IMR-90 (cell line): Measurements from ENCODE around the gene GNAT1. TPM values are rescaled to one million over a fixed set of nuclear protein-coding genes. Genes with fewer than 3 reads are reported as not detected.

Source experiments
- ATAC-seq: fragments of 200-7000 bp; cut with Tn5 transposase; 2 replicates; pipeline ENCODE4 v1.9.1; 2020; ENCODE audit warnings: low read depth, mild to moderate bottlenecking, moderate library complexity
- BruUV-seq: library from RNA; stranded (reverse); fragments of 400-500 nt; replicated peaks from 2 replicates; lab custom pipeline; 2021; lab: Mats Ljungman, UMichigan
- CTCF ChIA-PET: fragments of 300-600 bp; formaldehyde crosslinking; extraction: SDS; loops from one replicate; lab custom pipeline; 2021; ENCODE audit warnings: antibody characterized with exemption; lab: Yijun Ruan, JAX
- POLR2A ChIA-PET: fragments of 300-600 bp; sonication (Branson Sonifier 250); formaldehyde crosslinking; loops from one replicate; lab custom pipeline; 2022; ENCODE audit warnings: antibody characterized with exemption; ENCODE audit not compliant: unreplicated experiment; lab: Charles Lee
- DNase-seq: peaks from one replicate; pipeline ENCODE4 v3.0.0; 2013
- H2AFZ ChIP-seq: replicated peaks from 2 replicates; pipeline ENCODE3; 2013; ENCODE audit warnings: low read length, mild to moderate bottlenecking; ENCODE audit not compliant: poor library complexity
- H2AK5ac ChIP-seq: 2 replicates; pipeline ENCODE4 v1.6.1; 2013; ENCODE audit warnings: low read depth, low read length, inconsistent platforms
- H2AK9ac ChIP-seq: replicated peaks from 2 replicates; pipeline ENCODE3; 2013; ENCODE audit warnings: mild to moderate bottlenecking, low read depth, low read length, moderate library complexity; ENCODE audit not compliant: poor library complexity
- H2BK120ac ChIP-seq: 2 replicates; pipeline ENCODE4 v1.6.1; 2013; ENCODE audit warnings: low read depth, low read length, inconsistent platforms
- H2BK15ac ChIP-seq: 3 replicates; pipeline ENCODE4 v1.6.1; 2013; ENCODE audit warnings: low read depth, low read length, inconsistent platforms
- H2BK20ac ChIP-seq: 2 replicates; pipeline ENCODE4 v1.6.1; 2013; ENCODE audit warnings: low read depth, mild to moderate bottlenecking, inconsistent platforms, low read length, moderate library complexity
- H2BK5ac ChIP-seq: 2 replicates; pipeline ENCODE4 v1.6.1; 2013; ENCODE audit warnings: mild to moderate bottlenecking, low read depth, low read length, inconsistent platforms; ENCODE audit not compliant: poor library complexity, severe bottlenecking
- H3K14ac ChIP-seq: replicated peaks from 2 replicates; pipeline ENCODE4 v1.6.1; 2013; ENCODE audit warnings: low read depth, low read length, inconsistent platforms
- H3K18ac ChIP-seq: 2 replicates; pipeline ENCODE4 v1.6.1; 2013; ENCODE audit warnings: low read depth, low read length, control low read depth
- H3K23ac ChIP-seq: 2 replicates; pipeline ENCODE4 v1.6.1; 2013; ENCODE audit warnings: low read depth, low read length, inconsistent platforms
- H3K27ac ChIP-seq: 2 replicates; pipeline ENCODE4 v1.5.1; 2013; ENCODE audit warnings: mild to moderate bottlenecking, control low read depth, low read length; ENCODE audit not compliant: insufficient read depth
- H3K27me3 ChIP-seq: 2 replicates; pipeline ENCODE4 v1.6.1; 2013; ENCODE audit warnings: low read length; ENCODE audit not compliant: control insufficient read depth, insufficient read depth
- H3K36me3 ChIP-seq: 2 replicates; pipeline ENCODE4 v1.6.1; 2013; ENCODE audit warnings: low read length, mixed read lengths; ENCODE audit not compliant: control insufficient read depth, insufficient read depth
- H3K4ac ChIP-seq: 2 replicates; pipeline ENCODE4 v1.6.1; 2013; ENCODE audit warnings: low read depth, low read length, inconsistent platforms
- H3K4me1 ChIP-seq: 2 replicates; pipeline ENCODE4 v1.6.1; 2013; ENCODE audit warnings: low read length, mixed read lengths; ENCODE audit not compliant: control insufficient read depth, insufficient read depth
- H3K4me2 ChIP-seq: 2 replicates; pipeline ENCODE4 v1.6.1; 2013; ENCODE audit warnings: low read depth, mild to moderate bottlenecking, control low read depth, low read length, moderate library complexity
- H3K4me3 ChIP-seq: 2 replicates; pipeline ENCODE4 v1.5.1; 2013; ENCODE audit warnings: low read depth, mild to moderate bottlenecking, control low read depth, low read length, moderate library complexity; ENCODE audit not compliant: insufficient read depth
- H3K56ac ChIP-seq: 2 replicates; pipeline ENCODE4 v1.6.1; 2013; ENCODE audit warnings: low read length, inconsistent platforms; ENCODE audit not compliant: insufficient read depth; ENCODE audit errors: extremely low read depth
- H3K79me1 ChIP-seq, 2 experiments: 2 replicates each; pipeline ENCODE4 v1.6.1; 2013; ENCODE audit warnings: low read length in 2 of 2, inconsistent platforms in 1 of 2, low read depth in 1 of 2
- H3K9ac ChIP-seq: 2 replicates; pipeline ENCODE4 v1.6.1; 2013; ENCODE audit warnings: low read depth, low read length, control low read depth
- H3K9me1 ChIP-seq: 2 replicates; pipeline ENCODE4 v1.6.1; 2013; ENCODE audit warnings: low read length, inconsistent platforms; ENCODE audit not compliant: insufficient read depth
- H3K9me3 ChIP-seq: 2 replicates; pipeline ENCODE4 v1.6.1; 2013; ENCODE audit warnings: low read length; ENCODE audit not compliant: control insufficient read depth, insufficient read depth
- H4K20me1 ChIP-seq: 2 replicates; pipeline ENCODE4 v1.6.1; 2013; ENCODE audit warnings: low read length, inconsistent platforms; ENCODE audit not compliant: insufficient read depth
- H4K5ac ChIP-seq: 2 replicates; pipeline ENCODE4 v1.6.1; 2013; ENCODE audit warnings: mild to moderate bottlenecking, low read depth, low read length, control low read depth
- H4K8ac ChIP-seq, 2 experiments: 2 replicates each; pipeline ENCODE4 v1.6.1; 2013; ENCODE audit warnings: low read depth in 2 of 2, low read length in 2 of 2, control low read depth in 1 of 2, inconsistent platforms in 1 of 2
- H4K91ac ChIP-seq: 2 replicates; pipeline ENCODE4 v1.6.1; 2013; ENCODE audit warnings: low read depth, low read length, inconsistent platforms; ENCODE audit not compliant: insufficient read depth
- CHD1 ChIP-seq: IDR thresholded peaks from 2 replicates; pipeline ENCODE4 v1.6.1; 2012; ENCODE audit warnings: low read depth, low read length, improper control_type of control experiment
- CTCF ChIP-seq: conservative IDR thresholded peaks from 2 replicates; pipeline ENCODE4 v1.5.1; 2012; ENCODE audit warnings: mild to moderate bottlenecking, low read depth, low read length, improper control_type of control experiment
- ELK1 ChIP-seq: fragments of 150-350 bp; IDR thresholded peaks from 2 replicates; pipeline ENCODE4 v1.6.1; 2016; ENCODE audit warnings: low read depth, mild to moderate bottlenecking, low read length, moderate library complexity, borderline replicate concordance
- MAZ ChIP-seq: IDR thresholded peaks from 2 replicates; pipeline ENCODE4 v1.6.1; 2012; ENCODE audit warnings: low read depth, mild to moderate bottlenecking, low read length, improper control_type of control experiment, moderate library complexity, borderline replicate concordance
- MXI1 ChIP-seq: IDR thresholded peaks from 2 replicates; pipeline ENCODE4 v1.6.1; 2012; ENCODE audit warnings: low read depth, mild to moderate bottlenecking, low read length, moderate library complexity, borderline replicate concordance
- NFE2L2 ChIP-seq: fragments of 150-350 bp; IDR thresholded peaks from 2 replicates; pipeline ENCODE4 v1.6.1; 2016; ENCODE audit warnings: low read depth, mild to moderate bottlenecking, low read length
- RCOR1 ChIP-seq: IDR thresholded peaks from 2 replicates; pipeline ENCODE4 v1.6.1; 2012; ENCODE audit warnings: mild to moderate bottlenecking, low read length, improper control_type of control experiment; ENCODE audit not compliant: insufficient replicate concordance
- SMC3 ChIP-seq: fragments of 150-350 bp; IDR thresholded peaks from 2 replicates; pipeline ENCODE4 v1.6.1; 2016; ENCODE audit warnings: low read depth, mild to moderate bottlenecking, antibody characterized with exemption, low read length, moderate library complexity
- USF2 ChIP-seq: fragments of 150-350 bp; IDR thresholded peaks from 2 replicates; pipeline ENCODE4 v1.6.1; 2017; ENCODE audit warnings: mild to moderate bottlenecking, antibody characterized with exemption, low read length, low read depth
- WGBS, 2 experiments: methylation state at CpG; one replicate each; pipeline versions ENCODE4 v1.1.5 to v1.1.7; 2013; ENCODE audit warnings: missing lambda C conversion rate in 2 of 2; ENCODE audit not compliant: insufficient read length in 1 of 2; ENCODE audit errors: extremely low coverage in 2 of 2; 5-methylcytosine and 5-hydroxymethylcytosine counted together
- dilution Hi-C: fragments of 300-500 bp; cut with HindIII; formaldehyde crosslinking; loops from one replicate; pipeline ENCODE4 v1.14.3; 2018; ENCODE audit warnings: low sequenced_read_pairs; ENCODE audit not compliant: unreplicated experiment
- in situ Hi-C: fragments of 300-500 bp; cut with MboI; formaldehyde crosslinking; loops from 3 replicates; pipeline ENCODE4 v1.14.3; 2019; ENCODE audit warnings: low sequenced_read_pairs, inconsistent platforms, mixed read lengths
- intact Hi-C: fragments of 100-400 bp; cut with micrococcal nuclease; formaldehyde crosslinking; loops from 2 replicates; pipeline ENCODE4 v1.10.0; 2022
- polyA plus RNA-seq, 3 experiments: library from polyadenylated mRNA; depleted of rRNA; stranded (reverse); fragments of >200 nt; gene quantifications; 2 replicates each; pipeline ENCODE4 v1.2.3, GENCODE V29; 2012; ENCODE audit warnings: low replicate concordance in 1 of 3
- total RNA-seq: library from RNA; depleted of rRNA; stranded (reverse); fragments of >200 nt; gene quantifications from 2 replicates; pipeline ENCODE4 v1.2.3, GENCODE V29; 2012

GNAT1 gene
- total and polyA plus RNA-seq, 2 of the 4 experiments (the other 2 are of a cell fraction), result not detected

- TF ChIP-seq MXI1 (peak; percentile 55; the same call in 1 of the 2 replicates), NFE2L2 (no peak), CHD1 (0 out of 2 replicates have a peak, but pooled peaks have one; percentile 16)
Observed at GRCh38 chr3:50235716-50236483, 44.5 kb downstream of the GNAT1 start, which contains the start of gene GNAI2 (continued).

GRCh38 chr3:50236484-50237132 is 45.2 kb downstream of the GNAT1 start:
- ATAC-seq (no peak), DNase-seq (no peak)
- peak overlapping the region; percentile 84 for H3K56ac ChIP-seq
- H4K5ac ChIP-seq, result no peak overlapping the region
- peak overlapping the region; percentile 99 for H2AK5ac ChIP-seq
- H3K14ac ChIP-seq, result peak overlapping the region; percentile 98
- peak overlapping the region; percentile 98 for H3K9ac ChIP-seq
- peaks cover 0 to 37% of the 10 kb centered on the region in 2 experiments; a peak in 2 of 4 replicates for H3K79me1 ChIP-seq
- BruUV-seq, result no TSS peak
- dilution Hi-C loops, result no loop called here
- no peak overlapping the region; a peak in 1 of 4 replicates for H4K8ac ChIP-seq
- peak overlapping the region; percentile 97 for H3K4me2 ChIP-seq
- H2BK20ac ChIP-seq, result no peak overlapping the region
- intact Hi-C loops, result no loop called here
- H2BK15ac ChIP-seq, result no peak overlapping the region
- H4K20me1 ChIP-seq, result peaks cover 53% of the 10 kb centered on the region
- H3K9me3 ChIP-seq, result no peaks in the 10 kb centered on the region
- ChIA-PET POLR2A (interaction anchor here (1.4 kb wide), 1 partner anchor 10 kb away, joined by 6 read pairs; no protein-coding TSS in a partner anchor), CTCF (interaction anchor here (1.6 kb wide), 1 partner anchor 10 kb away, joined by 3 read pairs; no protein-coding TSS in a partner anchor)
- H2BK5ac ChIP-seq, result peak overlapping the region; percentile 90
- TF ChIP-seq RCOR1 (no peak), CTCF (no peak), MAZ (no peak), SMC3 (no peak), ELK1 (no peak), USF2 (no peak)
- H3K18ac ChIP-seq, result 0 out of 2 replicates have a peak overlapping the region, but pooled peaks have one; percentile 37
- H3K27ac ChIP-seq, result peak overlapping the region; percentile 97
- in situ Hi-C loops, result no loop called here
- H3K4me3 ChIP-seq, result peak overlapping the region; percentile 82
- H2BK120ac ChIP-seq, result no peak overlapping the region
- H3K23ac ChIP-seq, result peak overlapping the region; percentile 97
- H3K4me1 ChIP-seq, result peaks cover 18% of the 10 kb centered on the region
- H3K4ac ChIP-seq, result peak overlapping the region; percentile 98
- peak overlapping the region; percentile 100 for H2AK9ac ChIP-seq
- H3K27me3 ChIP-seq, result no peaks in the 10 kb centered on the region
- WGBS, 2 experiments, result 2% methylated on average over 9 of the region's 13 CpGs; no CpG with 5 or more reads in 1 of the 2 experiments
- H3K36me3 ChIP-seq, result peaks cover 9% of the 10 kb centered on the region; the same call in 1 of the 2 replicates
- peak overlapping the region; percentile 80 for H4K91ac ChIP-seq
- H3K9me1 ChIP-seq, result peaks cover 10% of the 10 kb centered on the region
- H2AFZ ChIP-seq, result peak overlapping the region; percentile 79
